OCI-LY3 (cell line): ENCODE results near the gene AP3S2.

Source experiments
- H2AFZ ChIP-seq: fragments of 200-600, 300-600 bp; shearing (Covaris generic); 2 replicates; pipeline ENCODE4 v1.6.0; 2014; ENCODE audit warnings: antibody characterized with exemption, low read depth, low read length
- H3K27ac ChIP-seq: fragments of 200-600, 300-600 bp; sonication (generic); 2 replicates; pipeline ENCODE4 v1.5.1; 2014; ENCODE audit warnings: mild to moderate bottlenecking, low read length, moderate library complexity, mixed read lengths
- H3K27me3 ChIP-seq: fragments of 200-600, 300-600 bp; sonication (generic); 2 replicates; pipeline ENCODE4 v1.6.1; 2014; ENCODE audit warnings: low read depth, low read length, mixed read lengths
- H3K36me3 ChIP-seq: fragments of 200-600, 300-600 bp; sonication (generic); replicated peaks from 2 replicates; pipeline ENCODE3; 2014; ENCODE audit warnings: low read depth, low read length, mixed read lengths
- H3K4me1 ChIP-seq: fragments of 300-600, 200-600 bp; sonication (generic); 2 replicates; pipeline ENCODE4 v1.6.1; 2014; ENCODE audit warnings: low read length, mixed read lengths
- H3K4me2 ChIP-seq: fragments of 200-600, 300-600 bp; sonication (generic); 2 replicates; pipeline ENCODE4 v1.6.1; 2014; ENCODE audit warnings: low read length, mixed read lengths
- H3K4me3 ChIP-seq: fragments of 300-600, 200-600 bp; sonication (generic); 2 replicates; pipeline ENCODE4 v1.5.1; 2014; ENCODE audit warnings: antibody characterized with exemption, mild to moderate bottlenecking, low read length, moderate library complexity
- H3K79me2 ChIP-seq: fragments of 300-600, 200-600 bp; shearing (Covaris generic); 2 replicates; pipeline ENCODE4 v1.6.1; 2014; ENCODE audit warnings: mild to moderate bottlenecking, low read length, mixed read lengths
- H3K9ac ChIP-seq: fragments of 300-600, 200-600 bp; shearing (Covaris generic); 2 replicates; pipeline ENCODE4 v1.6.0; 2014; ENCODE audit warnings: mild to moderate bottlenecking, low read length, moderate library complexity
- H3K9me3 ChIP-seq: fragments of 200-600, 300-600 bp; shearing (Covaris generic); 2 replicates; pipeline ENCODE4 v1.6.1; 2014; ENCODE audit warnings: low read length, mixed read lengths; ENCODE audit not compliant: insufficient read depth
- H4K20me1 ChIP-seq: fragments of 200-600, 300-600 bp; sonication (generic); 2 replicates; pipeline ENCODE4 v1.6.1; 2016; ENCODE audit warnings: low read length, mixed read lengths; ENCODE audit not compliant: insufficient read depth
- CTCF ChIP-seq: fragments of 200-600, 300-600 bp; sonication (generic); IDR thresholded peaks from 2 replicates; pipeline ENCODE4 v1.5.1; 2014; ENCODE audit warnings: antibody characterized with exemption, low read length, low read depth
- EZH2phosphoT487 ChIP-seq: fragments of 200-600 bp; shearing (Covaris generic); IDR thresholded peaks from 2 replicates; pipeline ENCODE4 v1.6.1; 2018; ENCODE audit warnings: antibody characterized with exemption, mixed run types, low read depth

AP3S2 gene

GRCh38 chr15:89903015-89903857, 9.4 kb upstream of the AP3S2 start:
- Histone ChIP-seq H3K9me3 (no peaks in the 10 kb centered on the region), H3K27ac (no peak overlapping the region), H2AFZ (no peak overlapping the region), H4K20me1 (no peaks in the 10 kb centered on the region), H3K9ac (no peak overlapping the region), H3K4me2 (no peak overlapping the region), H3K27me3 (no peaks in the 10 kb centered on the region), H3K4me3 (no peak overlapping the region), H3K4me1 (peaks cover 29% of the 10 kb centered on the region), H3K79me2 (no peaks in the 10 kb centered on the region), H3K36me3 (no peaks in the 10 kb centered on the region)
- no peak for TF ChIP-seq EZH2phosphoT487

GRCh38 chr15:89900849-89901248, 7.1 kb upstream of the AP3S2 start:
- H3K36me3 ChIP-seq = no peaks in the 10 kb centered on the region
- no peak overlapping the region for H3K4me2 ChIP-seq
- no peak overlapping the region for H3K27ac ChIP-seq
- H3K27me3 ChIP-seq = no peaks in the 10 kb centered on the region
- H2AFZ ChIP-seq = no peak overlapping the region
- H3K4me1 ChIP-seq = peaks cover 35% of the 10 kb centered on the region
- H3K9me3 ChIP-seq = no peaks in the 10 kb centered on the region
- no peaks in the 10 kb centered on the region for H3K79me2 ChIP-seq
- H3K4me3 ChIP-seq = no peak overlapping the region
- no peak for TF ChIP-seq CTCF
- TF ChIP-seq EZH2phosphoT487 = no peak
- H4K20me1 ChIP-seq = no peaks in the 10 kb centered on the region
- no peak overlapping the region for H3K9ac ChIP-seq

- Histone ChIP-seq H3K36me3 (no peaks in the 10 kb centered on the region), H3K9ac (no peak overlapping the region), H3K4me1 (peaks cover 30% of the 10 kb centered on the region), H3K79me2 (no peaks in the 10 kb centered on the region), H3K4me2 (no peak overlapping the region), H3K27ac (no peak overlapping the region), H2AFZ (no peak overlapping the region), H4K20me1 (no peaks in the 10 kb centered on the region), H3K9me3 (no peaks in the 10 kb centered on the region), H3K27me3 (no peaks in the 10 kb centered on the region), H3K4me3 (no peak overlapping the region)
- no peak for TF ChIP-seq CTCF
- no peak for TF ChIP-seq EZH2phosphoT487
Observed at GRCh38 chr15:89899951-89900567, 6.3 kb upstream of the AP3S2 start.

- H4K20me1 ChIP-seq = no peaks in the 10 kb centered on the region
- no peak overlapping the region for H3K4me3 ChIP-seq
- no peak overlapping the region for H2AFZ ChIP-seq
- TF ChIP-seq CTCF (no peak), EZH2phosphoT487 (no peak)
- H3K9me3 ChIP-seq = no peaks in the 10 kb centered on the region
- H3K4me1 ChIP-seq = peaks cover 24% of the 10 kb centered on the region
- H3K9ac ChIP-seq = no peak overlapping the region
- no peak overlapping the region for H3K27ac ChIP-seq
- H3K36me3 ChIP-seq = no peaks in the 10 kb centered on the region
- H3K79me2 ChIP-seq = no peaks in the 10 kb centered on the region
- H3K4me2 ChIP-seq = no peak overlapping the region
- H3K27me3 ChIP-seq = no peaks in the 10 kb centered on the region
Observed at GRCh38 chr15:89899295-89899945, 5.6 kb upstream of the AP3S2 start.
